Coronary artery (tissue), 2 donors: ENCODE results near the gene RALGAPB.

Experiments used
- DNase-seq: peaks from one replicate; pipeline ENCODE4 v3.0.0-alpha.2; 2017; ENCODE audit warnings: low spot score
- H3K27ac ChIP-seq, 2 donors: fragments of 200-600 bp; sonication (generic); one replicate each; pipeline ENCODE4 v1.5.1; 2016 to 2019
- H3K4me3 ChIP-seq: fragments of 200-600 bp; sonication (generic); 2 replicates; pipeline ENCODE4 v1.5.1; 2016; ENCODE audit warnings: mild to moderate bottlenecking, moderate library complexity
- TF ChIP-seq, protein P1 (sequence below): fragments of 200-600 bp; sonication (generic); IDR thresholded peaks from one replicate; pipeline ENCODE4 v1.5.1; 2019; ENCODE audit warnings: antibody characterized with exemption

RALGAPB gene

DNA sequence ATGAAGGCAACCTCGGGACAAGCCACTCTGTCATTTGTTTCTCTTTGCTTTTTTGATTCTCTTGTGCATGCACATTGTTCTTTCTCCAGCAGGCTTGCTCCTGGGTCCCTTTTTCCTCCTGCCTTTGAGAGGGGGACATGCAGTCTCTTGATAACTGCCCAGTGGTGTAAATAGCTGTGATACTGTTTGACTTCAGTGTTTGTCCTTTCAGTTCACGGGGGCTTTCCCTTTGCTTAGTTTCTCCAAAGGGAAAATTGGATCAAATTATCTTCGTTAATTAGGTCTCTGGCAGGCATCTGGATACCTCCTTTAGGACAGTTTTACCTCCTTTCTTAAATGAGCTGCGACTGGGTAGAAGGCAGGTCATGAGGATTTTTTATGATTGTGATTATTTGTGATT lies 41.5 kb downstream of the RALGAPB start:
- Histone ChIP-seq H3K27ac (no peak overlapping the region), H3K4me3 (no peak overlapping the region)
- no peak for DNase-seq
- TF ChIP-seq, protein P1, sequence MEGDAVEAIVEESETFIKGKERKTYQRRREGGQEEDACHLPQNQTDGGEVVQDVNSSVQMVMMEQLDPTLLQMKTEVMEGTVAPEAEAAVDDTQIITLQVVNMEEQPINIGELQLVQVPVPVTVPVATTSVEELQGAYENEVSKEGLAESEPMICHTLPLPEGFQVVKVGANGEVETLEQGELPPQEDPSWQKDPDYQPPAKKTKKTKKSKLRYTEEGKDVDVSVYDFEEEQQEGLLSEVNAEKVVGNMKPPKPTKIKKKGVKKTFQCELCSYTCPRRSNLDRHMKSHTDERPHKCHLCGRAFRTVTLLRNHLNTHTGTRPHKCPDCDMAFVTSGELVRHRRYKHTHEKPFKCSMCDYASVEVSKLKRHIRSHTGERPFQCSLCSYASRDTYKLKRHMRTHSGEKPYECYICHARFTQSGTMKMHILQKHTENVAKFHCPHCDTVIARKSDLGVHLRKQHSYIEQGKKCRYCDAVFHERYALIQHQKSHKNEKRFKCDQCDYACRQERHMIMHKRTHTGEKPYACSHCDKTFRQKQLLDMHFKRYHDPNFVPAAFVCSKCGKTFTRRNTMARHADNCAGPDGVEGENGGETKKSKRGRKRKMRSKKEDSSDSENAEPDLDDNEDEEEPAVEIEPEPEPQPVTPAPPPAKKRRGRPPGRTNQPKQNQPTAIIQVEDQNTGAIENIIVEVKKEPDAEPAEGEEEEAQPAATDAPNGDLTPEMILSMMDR = no peak

DNA sequence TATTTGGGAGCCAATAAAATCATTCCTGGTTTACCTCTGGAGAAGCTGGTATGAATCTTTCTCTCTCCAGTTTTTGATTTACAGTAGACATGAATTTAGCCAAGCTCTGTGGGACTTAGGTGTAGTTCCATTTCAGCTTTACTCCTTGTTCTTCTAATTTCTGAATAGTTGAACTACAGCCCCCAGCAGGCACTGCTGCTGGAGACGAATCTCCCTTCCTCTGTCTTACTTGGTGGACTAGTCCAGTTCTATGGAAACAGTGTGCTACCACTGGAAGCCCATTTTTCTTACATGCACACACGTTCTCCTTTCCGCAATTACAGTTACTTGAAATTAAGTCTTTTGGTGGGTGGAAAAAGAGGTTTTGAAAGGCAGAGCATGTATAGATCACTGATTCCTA lies 42.3 kb downstream of the RALGAPB start:
- Histone ChIP-seq H3K4me3 (no peak overlapping the region), H3K27ac (no peak overlapping the region)
- no peak for DNase-seq
- TF ChIP-seq, protein P1 = no peak

DNA sequence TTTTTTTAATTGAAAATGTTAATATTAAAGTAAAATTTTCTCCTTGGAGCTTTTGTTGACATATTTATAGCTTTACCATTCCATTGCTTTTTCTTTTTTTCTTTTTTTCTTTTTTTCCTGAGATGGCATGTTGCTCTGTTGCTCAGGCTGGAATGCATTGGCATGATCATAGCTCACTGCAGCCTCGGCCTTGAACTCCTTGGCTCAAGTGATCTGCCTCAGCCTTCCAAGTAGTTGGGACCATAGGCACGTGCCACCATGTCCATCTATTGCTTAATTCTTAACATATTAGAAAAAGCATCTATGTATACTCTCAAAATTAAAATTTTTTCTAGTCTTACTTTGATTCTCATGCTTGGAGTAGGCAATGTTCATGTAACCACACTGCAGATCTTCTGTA lies 43.0 kb downstream of the RALGAPB start:
- no peak for DNase-seq
- TF ChIP-seq, protein P1 = no peak
- Histone ChIP-seq H3K4me3 (no peak overlapping the region), H3K27ac (no peak overlapping the region)

DNA sequence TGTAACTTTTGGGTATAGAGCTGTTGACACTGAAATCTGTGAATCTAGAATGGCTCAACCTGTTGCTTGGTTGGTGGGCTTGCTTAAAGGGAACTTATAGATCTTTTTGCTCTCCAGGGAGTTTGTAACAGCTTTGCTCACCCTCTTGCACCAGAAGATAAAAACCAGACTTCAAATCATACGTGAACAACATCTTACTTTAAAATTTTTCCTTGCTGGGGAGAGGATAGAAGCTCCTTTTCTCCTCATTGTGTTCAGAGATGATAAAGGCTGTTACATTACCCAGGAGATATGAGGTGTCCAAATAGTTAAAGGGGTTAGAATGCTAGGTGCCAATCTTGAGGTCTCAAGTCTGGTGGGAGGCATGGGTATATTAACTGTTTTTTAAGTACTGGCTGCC lies 46.8 kb downstream of the RALGAPB start:
- no peak overlapping the region for H3K4me3 ChIP-seq
- TF ChIP-seq, protein P1 = no peak
- DNase-seq = no peak
- H3K27ac ChIP-seq = no peak overlapping the region

DNA sequence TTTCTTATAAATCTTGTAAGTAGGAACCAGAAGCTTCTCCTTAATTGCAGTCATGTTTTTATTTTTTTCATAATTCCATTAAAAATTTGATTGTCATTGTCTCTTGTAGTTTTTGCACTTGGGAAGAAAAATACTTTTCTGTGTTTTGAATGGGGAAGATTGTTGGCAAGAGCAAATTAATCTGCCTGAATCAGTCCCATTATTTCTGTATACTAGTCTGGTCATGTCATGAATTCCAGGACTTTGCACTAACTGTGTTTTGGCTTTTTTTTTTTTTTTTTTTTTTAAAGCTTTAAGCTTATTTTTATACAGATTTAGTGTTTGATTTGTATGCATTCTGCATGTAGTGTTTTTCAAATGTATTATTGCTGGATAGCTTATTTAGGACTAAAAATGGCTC lies 47.6 kb downstream of the RALGAPB start:
- Histone ChIP-seq H3K4me3 (no peak overlapping the region), H3K27ac (no peak overlapping the region)
- TF ChIP-seq, protein P1 = no peak
- no peak for DNase-seq

DNA sequence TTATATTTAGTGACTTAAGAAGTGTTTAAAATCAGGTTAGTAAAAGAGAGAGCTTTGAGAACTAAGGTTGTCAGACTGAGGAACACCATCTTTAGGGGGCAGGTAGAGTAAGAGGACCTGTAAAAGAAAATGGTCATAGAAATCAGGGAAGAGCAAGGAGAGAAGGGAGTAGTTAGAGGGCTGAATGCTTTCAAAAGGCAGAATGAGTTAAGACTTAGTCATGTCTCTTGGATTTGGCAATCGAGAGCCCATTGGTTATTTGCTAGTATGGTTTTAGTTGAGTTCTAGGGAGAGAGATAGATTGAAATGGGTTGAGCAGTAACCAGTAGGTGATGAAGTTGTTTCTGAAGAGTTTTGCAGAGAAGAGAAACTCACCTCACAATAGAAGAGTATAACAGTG lies 51.1 kb downstream of the RALGAPB start:
- H3K4me3 ChIP-seq = no peak overlapping the region
- H3K27ac ChIP-seq = no peak overlapping the region
- TF ChIP-seq, protein P1 = no peak
- DNase-seq = no peak

DNA sequence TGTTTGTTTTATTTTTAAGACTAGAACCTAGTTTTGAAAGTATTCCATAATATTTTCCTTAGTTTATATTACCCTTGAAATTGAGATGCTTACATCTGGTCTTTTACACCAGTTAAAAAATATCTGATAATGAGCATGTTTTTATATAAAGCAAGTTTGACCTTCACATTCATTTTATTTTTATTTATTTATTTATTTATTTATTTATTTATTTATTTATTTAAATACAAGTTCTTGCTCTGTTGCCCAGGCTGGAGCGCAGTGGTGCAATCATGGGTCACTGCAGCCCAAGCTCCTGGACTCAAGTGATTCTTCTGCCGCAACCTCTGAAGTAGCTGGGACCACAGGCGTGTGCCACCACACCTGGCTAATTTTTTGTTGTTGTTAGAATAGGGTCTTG lies 55.5 kb downstream of the RALGAPB start:
- DNase-seq = no peak
- Histone ChIP-seq H3K4me3 (no peak overlapping the region), H3K27ac (no peak overlapping the region)
- TF ChIP-seq, protein P1 = no peak
